ENCODE data around the gene EPHB1. TPM values are rescaled to one million over a fixed set of nuclear protein-coding genes. Genes with fewer than 3 reads are reported as not detected.

Gene EPHB1
- total and polyA plus RNA-seq, 2 of the 13 experiments (the other 11 are each of a cell fraction or from before 2014, with no cell fraction given): 0.07 to 0.21 TPM

- no peak for TF ChIP-seq MYPOP (CRISPR knock-in tag; IDR thresholded peaks at IDR 0.05)
- TF ChIP-seq ZSCAN30 (CRISPR knock-in tag; IDR thresholded peaks at IDR 0.05): no peak
- no peak for TF ChIP-seq MLLT10 (CRISPR knock-in tag; IDR thresholded peaks at IDR 0.05)
These were observed 465.0 kb downstream of the EPHB1 start (continued) for GRCh38 chr3:135260025-135260424.

- BruUV-seq (replicated peaks): no TSS peak
- Histone ChIP-seq H3K4me2 (ENCODE audit: low read depth, low read length) (no peak overlapping the region), H3K36me3 (replicated peaks in 1 of 2; ENCODE audit: control insufficient read depth in 1 of 2, insufficient read depth in 2 of 2, low read length in 2 of 2) (no peaks in the 10 kb centered on the region), H3K4me1 (ENCODE audit: insufficient read depth, low read length) (no peaks in the 10 kb centered on the region), H3K9me3 (ENCODE audit: low read length) (no peaks in the 10 kb centered on the region), H3K27me3 (ENCODE audit: control insufficient read depth in 1 of 2, insufficient read depth in 2 of 2, low read length in 2 of 2) (no peaks in the 10 kb centered on the region), H3K79me2 (ENCODE audit: insufficient read depth, low read length) (no peaks in the 10 kb centered on the region), H2AFZ (ENCODE audit: low read length) (no peak overlapping the region), H3K4me3 (replicated peaks in 1 of 3; ENCODE audit: insufficient read depth in 1 of 3, low read depth in 2 of 3, low read length in 3 of 3) (no peak overlapping the region), H4K20me1 (ENCODE audit: insufficient read depth, low read length) (no peaks in the 10 kb centered on the region), H3K9ac (ENCODE audit: insufficient read depth, low read depth, low read length) (no peak overlapping the region), H3K27ac (ENCODE audit: extremely low read length, insufficient read depth, low read length) (no peak overlapping the region)
- CTCF ChIA-PET (ENCODE audit: low intra/inter-chr PET ratio, low total read pairs): no interaction called here
- intact Hi-C loops (cut with micrococcal nuclease; ENCODE audit: unreplicated experiment) (no loop called here), in situ Hi-C loops (cut with HindIII; ENCODE audit: extremely low pct_ligation_motif_present, low pct_unique_long_range_greater_than_20kb) (no loop called here)
- no peak for FAIRE-seq
- 22% methylated on average over 6 of the region's 6 CpGs for WGBS (ENCODE audit: low lambda C conversion rate)
- POLR2A ChIA-PET: no interaction called here
- ATAC-seq: no peak
- no peak for DNase-seq (ENCODE audit: low spot score)
- TF ChIP-seq ZNF121 (CRISPR knock-in tag; IDR thresholded peaks at IDR 0.05): no peak
- TF ChIP-seq TEF (CRISPR knock-in tag; IDR thresholded peaks at IDR 0.05): no peak
- TF ChIP-seq LBX2 (CRISPR knock-in tag; IDR thresholded peaks at IDR 0.05; ENCODE audit: borderline replicate concordance): no peak
- no peak for TF ChIP-seq ZNF746 (CRISPR knock-in tag; IDR thresholded peaks at IDR 0.05)
- TF ChIP-seq ARID5B (CRISPR knock-in tag; IDR thresholded peaks at IDR 0.05): no peak
- no peak for TF ChIP-seq RBFOX2 (IDR thresholded peaks at IDR 0.05; ENCODE audit: low read depth, low read length)
- TF ChIP-seq BRD4 (CRISPR knock-in tag; IDR thresholded peaks at IDR 0.05): no peak
- no peak for TF ChIP-seq DR1 (CRISPR knock-in tag; IDR thresholded peaks at IDR 0.05)
- no peak for TF ChIP-seq HIC2 (CRISPR knock-in tag; IDR thresholded peaks at IDR 0.05; ENCODE audit: low read depth)
These were observed 466.2 kb downstream of the EPHB1 start for GRCh38 chr3:135261214-135261775.
